Kidney (tissue), 14 donors: ENCODE results near the gene GP1BB. TPM values are rescaled to one million over a fixed set of nuclear protein-coding genes. Genes with fewer than 3 reads are reported as not detected.
A peak's percentile ranks its signal among the peaks of the same experiment; 100 is the strongest.

Source experiments
- DNase-seq, 5 donors: peaks; one replicate each; pipeline ENCODE4 v3.0.0-alpha.2; 2013 to 2020
- FAIRE-seq: peaks from 2 replicates; lab custom pipeline; 2012; peaks lifted over from hg19 to GRCh38; lab: Jason Lieb, UNC
- H3K27ac ChIP-seq, 2 donors: one replicate each; pipeline ENCODE4 v1.7.0; 2013; ENCODE audit warnings: low read depth in 2 of 2, low read length in 2 of 2, inconsistent platforms in 1 of 2
- H3K27me3 ChIP-seq: one replicate; pipeline ENCODE4 v1.7.1; 2013; ENCODE audit warnings: low read length, inconsistent platforms; ENCODE audit not compliant: control insufficient read depth, insufficient read depth
- H3K36me3 ChIP-seq, 3 donors: one replicate each; pipeline versions ENCODE4 v1.7.0 to v1.7.1; 2013; ENCODE audit warnings: low read length in 3 of 3, control low read depth in 1 of 3, inconsistent platforms in 1 of 3; ENCODE audit not compliant: insufficient read depth in 3 of 3, control insufficient read depth in 2 of 3
- H3K4me1 ChIP-seq, 3 donors: one replicate each; pipeline versions ENCODE4 v1.7.0 to v1.7.1; 2013; ENCODE audit warnings: low read length in 3 of 3, inconsistent platforms in 1 of 3, low read depth in 1 of 3; ENCODE audit not compliant: control insufficient read depth in 2 of 3, insufficient read depth in 2 of 3
- H3K4me3 ChIP-seq, 3 donors: one replicate each; pipeline versions ENCODE4 v1.7.0 to v1.8.1; 2013; ENCODE audit warnings: low read length in 3 of 3, control low read depth in 1 of 3, inconsistent platforms in 1 of 3
- H3K9ac ChIP-seq, 3 donors: one replicate each; pipeline versions ENCODE4 v1.7.0 to v1.7.1; 2013; ENCODE audit warnings: low read length in 3 of 3, control low read depth in 1 of 3, inconsistent platforms in 1 of 3
- H3K9me3 ChIP-seq, 3 donors: one replicate each; pipeline versions ENCODE4 v1.7.0 to v1.7.1; 2013; ENCODE audit warnings: low read length in 3 of 3, control low read depth in 1 of 3, inconsistent platforms in 1 of 3; ENCODE audit not compliant: control insufficient read depth in 2 of 3, insufficient read depth in 1 of 3
- intact Hi-C: fragments of 100-400 bp; cut with DNase I; formaldehyde crosslinking; loops from one replicate; pipeline ENCODE4 v1.11.1; 2022
- polyA plus RNA-seq: library from polyadenylated mRNA; stranded (reverse); fragments of 350-450 nt; fragmentation: Illumina TruSeq; extraction: RNeasy Lipid Tissue Mini Kit (QIAGEN cat#74804); gene quantifications from one replicate; pipeline ENCODE4 v1.2.3, GENCODE V29; 2014; ENCODE audit warnings: low read depth, low replicate concordance; ENCODE audit not compliant: insufficient read depth
- total RNA-seq: library from RNA; stranded (reverse); fragmentation: NEBNext Ultra II Directional; extraction: Animal tissue kit (Norgen Biotek cat#: 25700); gene quantifications from one replicate; pipeline ENCODE4 v1.2.1, GENCODE V29; 2021
- TF ChIP-seq, protein P1 (sequence below): IDR thresholded peaks from 3 replicates; pipeline ENCODE4 v1.5.1; 2012; ENCODE audit warnings: mild to moderate bottlenecking, moderate library complexity, borderline replicate concordance; ENCODE audit not compliant: insufficient read depth; ENCODE audit errors: extremely low read depth
- donor health status: control.
- donor health status: control.
- donor health status: control.
- donor health status: control.
- donor health status: control.
- donor health status: DM: yes; HTN: yes; CAD: no.
- donor health status: Normal renal cell carcinoma (clear cell type).

Gene GP1BB
- total and polyA plus RNA-seq, 2 donors from 2014 or later: 1.9 to 4.1 TPM

DNA sequence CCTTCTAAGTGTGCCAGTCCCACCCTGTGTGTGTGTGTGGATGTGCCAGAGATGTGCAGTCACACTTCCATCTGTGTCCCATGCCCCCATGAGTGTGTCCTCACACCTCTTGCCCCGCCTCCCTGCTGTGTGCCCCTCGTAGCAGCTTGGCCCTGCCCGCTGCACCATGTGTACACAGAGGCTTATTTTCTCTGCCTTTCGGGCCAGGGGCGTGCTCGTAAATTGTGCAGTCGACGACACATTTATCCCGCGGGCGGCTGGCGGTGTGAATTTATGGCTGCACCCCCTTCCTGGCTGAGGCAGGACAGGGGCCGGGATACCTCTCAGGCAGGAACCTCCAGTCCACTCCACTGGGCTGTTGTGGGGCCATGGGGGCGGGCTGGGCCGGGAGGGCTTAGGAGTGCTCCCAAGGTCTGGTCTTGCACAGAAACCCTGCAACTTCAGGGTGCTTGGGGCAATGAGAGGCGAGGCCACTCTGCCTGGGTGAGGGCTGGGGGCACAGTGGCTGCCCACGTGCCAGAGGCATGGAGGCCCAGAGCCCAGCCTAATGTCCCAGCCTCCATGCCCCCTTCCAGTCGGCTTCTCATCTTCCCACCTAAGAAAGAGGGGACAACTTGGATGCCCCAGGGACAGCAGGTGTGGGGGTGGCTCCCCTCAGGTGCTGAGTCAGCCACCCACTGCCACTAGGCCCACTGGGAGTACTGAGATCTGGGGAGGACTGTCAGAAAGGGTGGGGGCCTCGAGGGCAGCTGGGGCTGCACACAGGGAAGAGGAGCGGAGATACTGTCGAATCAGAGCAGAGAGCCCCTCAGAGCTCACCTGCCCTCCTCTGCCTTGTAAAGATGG, 12.5 kb downstream of the GP1BB start:
- H3K4me1 ChIP-seq: peaks cover 0 to 2% (median 0%) of the 10 kb centered on the region in 3 donors
- H3K9ac ChIP-seq: no peak overlapping the region
- H3K9me3 ChIP-seq: no peaks in the 10 kb centered on the region
- no peak overlapping the region for H3K4me3 ChIP-seq
- TF ChIP-seq, protein P1, sequence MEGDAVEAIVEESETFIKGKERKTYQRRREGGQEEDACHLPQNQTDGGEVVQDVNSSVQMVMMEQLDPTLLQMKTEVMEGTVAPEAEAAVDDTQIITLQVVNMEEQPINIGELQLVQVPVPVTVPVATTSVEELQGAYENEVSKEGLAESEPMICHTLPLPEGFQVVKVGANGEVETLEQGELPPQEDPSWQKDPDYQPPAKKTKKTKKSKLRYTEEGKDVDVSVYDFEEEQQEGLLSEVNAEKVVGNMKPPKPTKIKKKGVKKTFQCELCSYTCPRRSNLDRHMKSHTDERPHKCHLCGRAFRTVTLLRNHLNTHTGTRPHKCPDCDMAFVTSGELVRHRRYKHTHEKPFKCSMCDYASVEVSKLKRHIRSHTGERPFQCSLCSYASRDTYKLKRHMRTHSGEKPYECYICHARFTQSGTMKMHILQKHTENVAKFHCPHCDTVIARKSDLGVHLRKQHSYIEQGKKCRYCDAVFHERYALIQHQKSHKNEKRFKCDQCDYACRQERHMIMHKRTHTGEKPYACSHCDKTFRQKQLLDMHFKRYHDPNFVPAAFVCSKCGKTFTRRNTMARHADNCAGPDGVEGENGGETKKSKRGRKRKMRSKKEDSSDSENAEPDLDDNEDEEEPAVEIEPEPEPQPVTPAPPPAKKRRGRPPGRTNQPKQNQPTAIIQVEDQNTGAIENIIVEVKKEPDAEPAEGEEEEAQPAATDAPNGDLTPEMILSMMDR: no peak
- H3K27ac ChIP-seq: no peak overlapping the region
- H3K27me3 ChIP-seq: no peaks in the 10 kb centered on the region
- intact Hi-C loops: no loop called here
- DNase-seq (peak in 2 of 5 donors; percentile 66 to 79), FAIRE-seq (no peak)
- no peaks in the 10 kb centered on the region for H3K36me3 ChIP-seq

DNA sequence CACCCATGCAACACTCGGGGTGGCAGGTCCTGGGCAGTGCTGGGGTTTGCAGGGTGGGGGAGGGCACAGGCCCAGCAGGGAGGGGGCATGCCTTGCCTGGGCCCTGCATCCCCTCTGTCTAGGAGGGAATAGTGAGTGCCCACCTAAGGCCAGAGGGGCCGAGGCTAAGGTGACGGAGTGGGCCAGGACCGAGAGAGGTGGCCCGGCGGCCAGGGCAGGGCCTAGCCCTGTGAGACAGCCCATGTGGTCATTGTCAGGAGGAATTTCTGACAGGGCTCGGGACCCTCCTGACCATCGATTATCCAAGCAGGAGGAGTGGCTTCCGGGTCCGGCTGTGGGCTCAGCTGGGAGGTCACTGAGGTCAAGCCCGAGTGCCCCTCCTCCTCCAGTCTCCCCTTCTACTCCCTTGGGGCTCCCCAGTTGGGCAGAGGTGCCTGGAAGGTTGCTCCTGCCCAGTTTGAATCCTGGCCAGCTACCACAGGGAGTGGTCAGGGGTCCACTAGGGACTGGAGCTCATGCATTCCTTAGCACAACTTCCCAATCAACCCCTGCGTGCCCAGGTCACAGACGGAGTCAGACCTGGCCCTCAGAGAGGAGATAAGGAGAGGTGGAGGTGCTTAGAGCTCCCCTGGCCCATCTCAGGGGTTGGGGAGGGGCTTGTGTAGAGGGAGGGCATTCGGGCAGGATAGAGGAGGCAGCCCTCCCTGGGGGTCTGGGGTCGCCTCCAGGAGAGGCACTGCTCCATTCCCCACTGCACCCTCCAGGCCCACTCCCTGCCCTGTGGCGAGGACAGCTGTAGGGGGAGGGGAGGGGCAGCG, 14.7 kb downstream of the GP1BB start:
- FAIRE-seq (no peak), DNase-seq (no peak)
- Histone ChIP-seq H3K9me3 (no peaks in the 10 kb centered on the region), H3K4me1 (no peaks in the 10 kb centered on the region), H3K27ac (no peak overlapping the region), H3K27me3 (no peaks in the 10 kb centered on the region), H3K36me3 (no peaks in the 10 kb centered on the region), H3K9ac (no peak overlapping the region), H3K4me3 (no peak overlapping the region)
- intact Hi-C loops: no loop called here
- TF ChIP-seq, protein P1: no peak

DNA sequence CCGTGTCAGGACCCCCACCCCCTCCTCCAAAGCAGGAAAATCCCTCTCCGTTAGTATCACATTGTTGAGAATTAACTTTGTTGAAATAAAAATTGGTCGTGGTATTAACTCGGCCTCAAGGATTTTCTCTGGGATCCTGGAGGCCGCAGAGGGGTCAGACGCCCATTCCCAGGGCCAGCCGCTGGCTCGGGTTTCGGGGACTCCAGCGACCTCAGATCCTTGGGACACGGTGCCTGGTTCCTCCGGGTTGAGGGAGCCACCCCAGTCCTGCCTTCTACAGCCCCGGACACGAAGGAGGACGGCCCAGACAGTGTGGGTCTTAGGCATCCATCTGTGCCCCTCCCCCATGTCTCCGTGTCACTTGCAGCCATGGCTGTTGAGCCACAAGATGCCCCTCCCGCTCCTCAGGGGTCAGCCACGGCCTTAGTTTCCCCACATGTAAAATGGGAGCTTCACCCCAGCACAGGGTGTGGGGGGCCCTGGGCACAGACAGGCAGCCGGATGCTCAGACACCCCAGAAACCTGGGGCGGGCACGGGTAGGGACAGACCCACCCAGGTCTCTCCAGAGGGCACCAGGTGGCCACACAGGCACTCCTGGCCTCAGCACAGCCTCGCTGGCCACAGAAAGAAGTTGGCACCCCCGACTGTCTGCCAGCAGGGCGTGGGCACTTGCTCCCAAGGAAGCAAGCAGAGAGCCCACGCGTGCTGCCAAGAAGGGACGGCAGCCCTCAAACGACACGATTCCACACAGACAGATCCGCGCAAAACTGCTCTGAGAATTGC, 15.5 kb downstream of the GP1BB start:
- Histone ChIP-seq H3K36me3 (no peaks in the 10 kb centered on the region), H3K4me3 (no peak overlapping the region), H3K27ac (no peak overlapping the region), H3K4me1 (no peaks in the 10 kb centered on the region), H3K9me3 (no peaks in the 10 kb centered on the region), H3K9ac (no peak overlapping the region), H3K27me3 (no peaks in the 10 kb centered on the region)
- TF ChIP-seq, protein P1: no peak
- intact Hi-C loops: no loop called here
- FAIRE-seq (no peak), DNase-seq (no peak)
